BLaER1 (cell line): ENCODE data around the gene CORO2A.

ENCODE experiments used
- H3K27ac ChIP-seq: shearing (Covaris generic); formaldehyde crosslinking; 2 replicates; pipeline ENCODE4 v1.8.1; 2022
- H3K27me3 ChIP-seq: shearing (Covaris generic); formaldehyde crosslinking; 2 replicates; pipeline ENCODE4 v1.8.1; 2022
- H3K36me3 ChIP-seq: shearing (Covaris generic); formaldehyde crosslinking; 2 replicates; pipeline ENCODE4 v1.8.1; 2022
- H3K4me1 ChIP-seq: shearing (Covaris generic); formaldehyde crosslinking; 2 replicates; pipeline ENCODE4 v1.8.1; 2022
- H3K4me2 ChIP-seq: shearing (Covaris generic); formaldehyde crosslinking; 2 replicates; pipeline ENCODE4 v1.8.1; 2022
- H3K4me3 ChIP-seq: shearing (Covaris generic); formaldehyde crosslinking; 2 replicates; pipeline ENCODE4 v1.8.1; 2022
- H3K9ac ChIP-seq: shearing (Covaris generic); formaldehyde crosslinking; 2 replicates; pipeline ENCODE4 v1.8.1; 2022
- H3K9me3 ChIP-seq: shearing (Covaris generic); formaldehyde crosslinking; 2 replicates; pipeline ENCODE4 v1.8.1; 2022
- H4K20me1 ChIP-seq: shearing (Covaris generic); formaldehyde crosslinking; 2 replicates; pipeline ENCODE4 v1.8.1; 2022
- Cebpa-rat ChIP-seq: shearing (Covaris generic); IDR thresholded peaks from 2 replicates; pipeline ENCODE4 v1.8.1; 2022

Gene CORO2A

GRCh38 chr9:98199388-98200033 lies 7.1 kb upstream of the CORO2A start:
- Histone ChIP-seq H3K4me2 (no peak overlapping the region), H3K9me3 (no peaks in the 10 kb centered on the region), H3K4me3 (no peak overlapping the region), H3K36me3 (no peaks in the 10 kb centered on the region), H3K4me1 (peaks cover 7% of the 10 kb centered on the region; the same call in 1 of the 2 replicates), H3K27ac (no peak overlapping the region), H3K9ac (no peak overlapping the region), H3K27me3 (no peaks in the 10 kb centered on the region), H4K20me1 (no peaks in the 10 kb centered on the region)
- TF ChIP-seq Cebpa-rat: no peak

GRCh38 chr9:98195671-98196070 lies 3.2 kb upstream of the CORO2A start:
- Histone ChIP-seq H3K4me1 (peaks cover 13% of the 10 kb centered on the region), H3K27ac (no peak overlapping the region), H3K4me3 (no peak overlapping the region), H3K9me3 (no peaks in the 10 kb centered on the region), H3K9ac (no peak overlapping the region), H3K27me3 (peaks cover 15% of the 10 kb centered on the region), H4K20me1 (no peaks in the 10 kb centered on the region), H3K36me3 (no peaks in the 10 kb centered on the region), H3K4me2 (no peak overlapping the region)
- no peak for TF ChIP-seq Cebpa-rat

GRCh38 chr9:98193336-98193944 lies 1.0 kb upstream of the CORO2A start:
- peak overlapping the region; percentile 74 for H3K9ac ChIP-seq

GRCh38 chr9:98191671-98192502 lies 550 bp downstream of the CORO2A start:
- peaks cover 18% of the 10 kb centered on the region for H3K27me3 ChIP-seq

More at GRCh38 chr9:98193336-98193944, 1.0 kb upstream of the CORO2A start:
- H3K27ac ChIP-seq: peak overlapping the region; percentile 60
- TF ChIP-seq Cebpa-rat: no peak
- no peaks in the 10 kb centered on the region for H3K9me3 ChIP-seq
- H3K27me3 ChIP-seq: peaks cover 18% of the 10 kb centered on the region
- H3K4me2 ChIP-seq: peak overlapping the region; percentile 93
- H3K4me3 ChIP-seq: peak overlapping the region; percentile 73
- peaks cover 13% of the 10 kb centered on the region for H3K4me1 ChIP-seq
- H4K20me1 ChIP-seq: no peaks in the 10 kb centered on the region
- H3K36me3 ChIP-seq: no peaks in the 10 kb centered on the region

GRCh38 chr9:98191181-98191608 lies 1.2 kb downstream of the CORO2A start:
- H3K9me3 ChIP-seq: no peaks in the 10 kb centered on the region
- no peaks in the 10 kb centered on the region for H3K36me3 ChIP-seq
- TF ChIP-seq Cebpa-rat: no peak
- peaks cover 18% of the 10 kb centered on the region for H3K27me3 ChIP-seq
- peak overlapping the region; percentile 93 for H3K4me2 ChIP-seq
- H3K9ac ChIP-seq: no peak overlapping the region
- H3K4me1 ChIP-seq: peaks cover 13% of the 10 kb centered on the region
- peak overlapping the region; percentile 73; the same call in 1 of the 2 replicates for H3K4me3 ChIP-seq
- no peak overlapping the region for H3K27ac ChIP-seq
- H4K20me1 ChIP-seq: no peaks in the 10 kb centered on the region

More at GRCh38 chr9:98191671-98192502, 550 bp downstream of the CORO2A start:
- H3K9ac ChIP-seq: peak overlapping the region; percentile 74
- H3K36me3 ChIP-seq: no peaks in the 10 kb centered on the region
- H3K4me3 ChIP-seq: peak overlapping the region; percentile 73
- H3K4me1 ChIP-seq: peaks cover 13% of the 10 kb centered on the region
- H3K27ac ChIP-seq: peak overlapping the region; percentile 60; the same call in 1 of the 2 replicates
- H4K20me1 ChIP-seq: no peaks in the 10 kb centered on the region
- no peak for TF ChIP-seq Cebpa-rat
- peak overlapping the region; percentile 93 for H3K4me2 ChIP-seq
- H3K9me3 ChIP-seq: no peaks in the 10 kb centered on the region

GRCh38 chr9:98190757-98191105 lies 1.7 kb downstream of the CORO2A start:
- Histone ChIP-seq H3K4me3 (no peak overlapping the region), H3K9me3 (no peaks in the 10 kb centered on the region), H3K27ac (no peak overlapping the region), H3K4me1 (peaks cover 16% of the 10 kb centered on the region), H3K27me3 (peaks cover 18% of the 10 kb centered on the region), H3K4me2 (no peak overlapping the region), H3K9ac (no peak overlapping the region), H4K20me1 (no peaks in the 10 kb centered on the region), H3K36me3 (no peaks in the 10 kb centered on the region)
- TF ChIP-seq Cebpa-rat: no peak

- no peaks in the 10 kb centered on the region for H4K20me1 ChIP-seq
- H3K9ac ChIP-seq: no peak overlapping the region
- H3K4me1 ChIP-seq: peaks cover 24% of the 10 kb centered on the region
- H3K4me3 ChIP-seq: no peak overlapping the region
- no peaks in the 10 kb centered on the region for H3K9me3 ChIP-seq
- H3K36me3 ChIP-seq: no peaks in the 10 kb centered on the region
- H3K27me3 ChIP-seq: peaks cover 18% of the 10 kb centered on the region
- no peak overlapping the region for H3K27ac ChIP-seq
- no peak overlapping the region for H3K4me2 ChIP-seq
- no peak for TF ChIP-seq Cebpa-rat
Measured at GRCh38 chr9:98189412-98189811, 3.0 kb downstream of the CORO2A start.

GRCh38 chr9:98187926-98188325 lies 4.5 kb downstream of the CORO2A start:
- Histone ChIP-seq H3K27me3 (peaks cover 18% of the 10 kb centered on the region), H3K4me2 (no peak overlapping the region), H4K20me1 (no peaks in the 10 kb centered on the region), H3K36me3 (no peaks in the 10 kb centered on the region), H3K27ac (no peak overlapping the region), H3K9me3 (no peaks in the 10 kb centered on the region), H3K9ac (no peak overlapping the region), H3K4me1 (peaks cover 24% of the 10 kb centered on the region), H3K4me3 (no peak overlapping the region)
- TF ChIP-seq Cebpa-rat: no peak

- Histone ChIP-seq H3K9me3 (no peaks in the 10 kb centered on the region), H3K4me1 (peaks cover 13% of the 10 kb centered on the region), H3K27ac (no peak overlapping the region), H3K4me2 (peak overlapping the region; percentile 64; the same call in 1 of the 2 replicates), H3K27me3 (peaks cover 6% of the 10 kb centered on the region), H4K20me1 (no peaks in the 10 kb centered on the region), H3K4me3 (no peak overlapping the region), H3K9ac (no peak overlapping the region), H3K36me3 (no peaks in the 10 kb centered on the region)
- no peak for TF ChIP-seq Cebpa-rat
Measured at GRCh38 chr9:98186236-98186635, 6.2 kb downstream of the CORO2A start.

- no peak overlapping the region for H3K27ac ChIP-seq
- no peak overlapping the region for H3K4me3 ChIP-seq
- H3K27me3 ChIP-seq: 0 out of 2 replicates have a peak, but pooled peaks cover 3% of the 10 kb centered on the region
- no peak for TF ChIP-seq Cebpa-rat
- no peaks in the 10 kb centered on the region for H3K9me3 ChIP-seq
- peak overlapping the region; percentile 64 for H3K4me2 ChIP-seq
- H3K36me3 ChIP-seq: no peaks in the 10 kb centered on the region
- peaks cover 11% of the 10 kb centered on the region for H3K4me1 ChIP-seq
- H4K20me1 ChIP-seq: no peaks in the 10 kb centered on the region
- no peak overlapping the region for H3K9ac ChIP-seq
Measured at GRCh38 chr9:98185611-98186171, 6.7 kb downstream of the CORO2A start.
